Sciatic nerve (tissue), 2 donors: ENCODE measurements around the gene TOB1. TPM values are rescaled to one million over a fixed set of nuclear protein-coding genes. Genes with fewer than 3 reads are reported as not detected.
A peak's percentile ranks its signal among the peaks of the same experiment; 100 is the strongest.

Experiments used
- ATAC-seq: fragments of 200-7000 bp; cut with Tn5 transposase; one replicate; pipeline ENCODE4 v1.9.1; 2020; ENCODE audit warnings: mild to moderate bottlenecking, moderate library complexity
- DNase-seq: peaks from one replicate; pipeline ENCODE4 v3.0.0-alpha.2; 2020; ENCODE audit warnings: low spot score
- intact Hi-C: fragments of 100-400 bp; cut with DNase I; formaldehyde crosslinking; loops from one replicate; pipeline ENCODE4 v1.14.2; 2022
- total RNA-seq: library from RNA; stranded (reverse); fragmentation: NEBNext Ultra II Directional; extraction: Animal tissue kit (Norgen Biotek cat#: 25700); gene quantifications from one replicate; pipeline ENCODE4 v1.2.1, GENCODE V29; 2021
- donor health status: DM: no; HTN: no; CAD: no.
- donor health status: DM: no; HTN: no; CAD: no.

Gene TOB1
- total RNA-seq, 1 donor from 2014 or later: 114 TPM

GRCh38 chr17:50856431-50856830 lies 9.7 kb downstream of the TOB1 start:
- intact Hi-C loops: no loop called here
- ATAC-seq (no peak), DNase-seq (no peak)

GRCh38 chr17:50855708-50856330 lies 10.3 kb downstream of the TOB1 start:
- intact Hi-C loops: no loop called here
- ATAC-seq: no peak

GRCh38 chr17:50853781-50854180 lies 12.4 kb downstream of the TOB1 start:
- intact Hi-C loops: loop anchor here (5.0 kb wide), 1 partner anchor 99 kb away; no protein-coding TSS in a partner anchor
- ATAC-seq (no peak), DNase-seq (no peak)

More at GRCh38 chr17:50855708-50856330, 10.3 kb downstream of the TOB1 start:
- no peak for DNase-seq

GRCh38 chr17:50853015-50853615 lies 13.0 kb downstream of the TOB1 start:
- DNase-seq (no peak), ATAC-seq (no peak)
- intact Hi-C loops: loop anchor here (5.0 kb wide), 1 partner anchor 99 kb away; no protein-coding TSS in a partner anchor

GRCh38 chr17:50850640-50851039 lies 15.5 kb downstream of the TOB1 start:
- DNase-seq: no peak
- no peak for ATAC-seq
- intact Hi-C loops: loop anchor here (5.0 kb wide), 1 partner anchor 102 kb away; no protein-coding TSS in a partner anchor

GRCh38 chr17:50848711-50849110 lies 17.4 kb downstream of the TOB1 start:
- intact Hi-C loops: no loop called here
- ATAC-seq: no peak
- no peak for DNase-seq

GRCh38 chr17:50848039-50848438 lies 18.1 kb downstream of the TOB1 start:
- DNase-seq (no peak), ATAC-seq (no peak)
- intact Hi-C loops: no loop called here

- intact Hi-C loops: no loop called here
These were observed 18.6 kb downstream of the TOB1 start for GRCh38 chr17:50847566-50847965.

GRCh38 chr17:50845240-50846147 lies 20.7 kb downstream of the TOB1 start:
- DNase-seq: no peak
- no peak for ATAC-seq
- intact Hi-C loops: no loop called here

More at GRCh38 chr17:50847566-50847965, 18.6 kb downstream of the TOB1 start:
- DNase-seq: no peak
- no peak for ATAC-seq

- intact Hi-C loops: loop anchor here (5.0 kb wide), 1 partner anchor 297 kb away; the partner anchor contains the start of gene SPATA20
- no peak for ATAC-seq
- DNase-seq: no peak
These were observed 21.9 kb downstream of the TOB1 start for GRCh38 chr17:50844117-50844700.

GRCh38 chr17:50843150-50843905 lies 22.8 kb downstream of the TOB1 start:
- intact Hi-C loops: loop anchor here (5.0 kb wide), 1 partner anchor 296 kb away; the partner anchor contains the start of gene SPATA20
- ATAC-seq: no peak
- no peak for DNase-seq

GRCh38 chr17:50842506-50843149 lies 23.5 kb downstream of the TOB1 start:
- ATAC-seq: peak; percentile 5
- no peak for DNase-seq
- intact Hi-C loops: loop anchor here (5.0 kb wide), 1 partner anchor 295 kb away; the partner anchor contains the start of gene SPATA20

GRCh38 chr17:50841949-50842354 lies 24.2 kb downstream of the TOB1 start:
- DNase-seq (peak; percentile 87), ATAC-seq (peak; percentile 84)
- intact Hi-C loops: loop anchor here (2.0 to 5.0 kb wide), 2 partner anchors 59 to 295 kb away; partner anchors contain the start of gene SPATA20

GRCh38 chr17:50841277-50841948 lies 24.7 kb downstream of the TOB1 start:
- intact Hi-C loops: loop anchor here (2.0 to 5.0 kb wide), 2 partner anchors 59 to 294 kb away; partner anchors contain the start of gene SPATA20
- DNase-seq (no peak), ATAC-seq (peak; percentile 5)

- ATAC-seq: no peak
- intact Hi-C loops: loop anchor here (2.0 to 5.0 kb wide), 2 partner anchors 58 to 293 kb away; partner anchors contain the start of gene SPATA20
- no peak for DNase-seq
These were observed 25.8 kb downstream of the TOB1 start for GRCh38 chr17:50840311-50840851.

GRCh38 chr17:50839591-50840310 lies 26.4 kb downstream of the TOB1 start:
- DNase-seq (no peak), ATAC-seq (no peak)
- intact Hi-C loops: loop anchor here (2.0 to 5.0 kb wide), 2 partner anchors 57 to 292 kb away; partner anchors contain the start of gene SPATA20
